ENCODE measurements around the gene HCN2.

Gene HCN2

DNA sequence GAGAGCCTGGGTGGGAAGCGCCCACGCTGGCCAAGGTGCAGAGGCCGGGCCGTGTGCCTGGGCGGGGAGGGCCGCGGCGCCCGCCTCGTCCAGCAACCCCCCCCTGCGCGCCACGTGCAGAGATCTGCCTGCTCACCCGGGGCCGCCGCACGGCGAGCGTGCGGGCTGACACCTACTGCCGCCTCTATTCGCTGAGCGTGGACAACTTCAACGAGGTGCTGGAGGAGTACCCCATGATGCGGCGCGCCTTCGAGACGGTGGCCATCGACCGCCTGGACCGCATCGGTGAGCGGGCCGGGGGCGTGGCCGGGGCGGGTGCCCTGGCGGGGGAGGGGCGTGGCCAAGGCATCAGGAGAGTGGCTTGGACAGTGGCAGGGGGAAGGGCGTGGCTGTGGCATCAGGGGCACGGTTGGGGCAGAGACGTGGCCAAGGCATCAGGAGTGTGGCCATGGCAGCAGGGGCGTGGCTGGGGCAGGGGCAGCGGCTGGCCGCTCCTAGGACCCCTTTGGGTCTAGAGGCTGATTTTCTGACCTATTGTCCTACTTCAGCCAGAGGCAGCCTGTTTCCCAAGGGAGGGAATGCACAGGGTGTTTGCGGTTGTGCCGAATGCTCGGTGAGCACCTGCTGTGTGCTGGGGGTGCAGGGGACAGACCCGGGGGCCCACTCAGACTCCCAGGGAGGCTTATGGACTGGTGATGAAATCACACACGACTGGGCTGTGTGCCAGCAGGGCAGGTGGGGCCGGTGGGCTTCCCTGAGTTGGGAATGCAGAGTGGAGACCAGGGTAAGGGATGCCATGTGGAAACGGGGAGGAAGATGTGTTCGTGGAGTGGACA is 24.3 kb downstream of the HCN2 start:
- peaks cover 0 to 2% of the 10 kb centered on the region in 2 donors for H3K4me1 ChIP-seq (ENCODE audit: control insufficient read depth in 2 of 2, insufficient read depth in 2 of 2, low read length in 2 of 2)
- H3K36me3 ChIP-seq (ENCODE audit: control insufficient read depth in 2 of 2, insufficient read depth in 2 of 2, low read length in 2 of 2), result peaks cover 4 to 8% of the 10 kb centered on the region in 2 donors
- peaks cover 0 to 10% of the 10 kb centered on the region in 2 donors for H3K27me3 ChIP-seq (ENCODE audit: control insufficient read depth in 2 of 2, insufficient read depth in 2 of 2, low read length in 2 of 2)
- no peak overlapping the region for H3K27ac ChIP-seq (ENCODE audit: low read depth in 2 of 2, low read length in 2 of 2)
- H3K9me3 ChIP-seq (ENCODE audit: control insufficient read depth in 2 of 2, low read length in 2 of 2), result no peaks in the 10 kb centered on the region
- no peak overlapping the region for H3K9ac ChIP-seq (ENCODE audit: low read depth in 1 of 2, low read length in 2 of 2)
- no peak overlapping the region for H3K4me3 ChIP-seq (ENCODE audit: low read length in 2 of 2)

DNA sequence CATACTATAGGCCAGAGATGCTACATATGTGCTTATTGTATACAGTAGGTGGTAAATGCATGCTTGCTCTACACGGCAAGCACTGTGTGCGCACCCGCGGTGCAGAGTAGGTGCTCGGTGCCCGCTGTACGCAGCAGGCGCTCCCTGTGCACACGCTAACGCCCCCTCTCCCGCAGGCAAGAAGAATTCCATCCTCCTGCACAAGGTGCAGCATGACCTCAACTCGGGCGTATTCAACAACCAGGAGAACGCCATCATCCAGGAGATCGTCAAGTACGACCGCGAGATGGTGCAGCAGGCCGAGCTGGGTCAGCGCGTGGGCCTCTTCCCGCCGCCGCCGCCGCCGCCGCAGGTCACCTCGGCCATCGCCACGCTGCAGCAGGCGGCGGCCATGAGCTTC is 25.9 kb downstream of the HCN2 start:
- H3K36me3 ChIP-seq (ENCODE audit: control insufficient read depth in 2 of 2, insufficient read depth in 2 of 2, low read length in 2 of 2), result peaks cover 13 to 14% of the 10 kb centered on the region in 2 donors
- no peak overlapping the region for H3K27ac ChIP-seq (ENCODE audit: low read depth in 2 of 2, low read length in 2 of 2)
- H3K27me3 ChIP-seq (ENCODE audit: control insufficient read depth in 2 of 2, insufficient read depth in 2 of 2, low read length in 2 of 2), result peaks cover 0 to 10% of the 10 kb centered on the region in 2 donors

DNA sequence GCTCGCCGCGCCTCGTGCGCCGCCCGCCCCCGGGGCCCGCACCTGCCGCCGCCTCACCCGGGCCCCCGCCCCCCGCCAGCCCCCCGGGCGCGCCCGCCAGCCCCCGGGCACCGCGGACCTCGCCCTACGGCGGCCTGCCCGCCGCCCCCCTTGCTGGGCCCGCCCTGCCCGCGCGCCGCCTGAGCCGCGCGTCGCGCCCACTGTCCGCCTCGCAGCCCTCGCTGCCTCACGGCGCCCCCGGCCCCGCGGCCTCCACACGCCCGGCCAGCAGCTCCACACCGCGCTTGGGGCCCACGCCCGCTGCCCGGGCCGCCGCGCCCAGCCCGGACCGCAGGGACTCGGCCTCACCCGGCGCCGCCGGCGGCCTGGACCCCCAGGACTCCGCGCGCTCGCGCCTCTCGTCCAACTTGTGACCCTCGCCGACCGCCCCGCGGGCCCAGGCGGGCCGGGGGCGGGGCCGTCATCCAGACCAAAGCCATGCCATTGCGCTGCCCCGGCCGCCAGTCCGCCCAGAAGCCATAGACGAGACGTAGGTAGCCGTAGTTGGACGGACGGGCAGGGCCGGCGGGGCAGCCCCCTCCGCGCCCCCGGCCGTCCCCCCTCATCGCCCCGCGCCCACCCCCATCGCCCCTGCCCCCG is 26.5 kb downstream of the HCN2 start:
- no peak overlapping the region for H3K9ac ChIP-seq (ENCODE audit: low read depth in 1 of 2, low read length in 2 of 2)
- H3K4me1 ChIP-seq (ENCODE audit: control insufficient read depth in 2 of 2, insufficient read depth in 2 of 2, low read length in 2 of 2), result no peaks in the 10 kb centered on the region
- no peak overlapping the region for H3K27ac ChIP-seq (ENCODE audit: low read depth in 2 of 2, low read length in 2 of 2)
- peaks cover 13 to 14% of the 10 kb centered on the region in 2 donors for H3K36me3 ChIP-seq (ENCODE audit: control insufficient read depth in 2 of 2, insufficient read depth in 2 of 2, low read length in 2 of 2)
- H3K4me3 ChIP-seq (ENCODE audit: low read length in 2 of 2), result no peak overlapping the region
- no peaks in the 10 kb centered on the region for H3K9me3 ChIP-seq (ENCODE audit: control insufficient read depth in 2 of 2, low read length in 2 of 2)
- peaks cover 0 to 4% of the 10 kb centered on the region in 2 donors for H3K27me3 ChIP-seq (ENCODE audit: control insufficient read depth in 2 of 2, insufficient read depth in 2 of 2, low read length in 2 of 2)

More for the DNA sequence above, 25.9 kb downstream of the HCN2 start:
- peaks cover 0 to 2% of the 10 kb centered on the region in 2 donors for H3K4me1 ChIP-seq (ENCODE audit: control insufficient read depth in 2 of 2, insufficient read depth in 2 of 2, low read length in 2 of 2)
- H3K9me3 ChIP-seq (ENCODE audit: control insufficient read depth in 2 of 2, low read length in 2 of 2), result no peaks in the 10 kb centered on the region
- no peak overlapping the region for H3K4me3 ChIP-seq (ENCODE audit: low read length in 2 of 2)
- no peak overlapping the region for H3K9ac ChIP-seq (ENCODE audit: low read depth in 1 of 2, low read length in 2 of 2)

DNA sequence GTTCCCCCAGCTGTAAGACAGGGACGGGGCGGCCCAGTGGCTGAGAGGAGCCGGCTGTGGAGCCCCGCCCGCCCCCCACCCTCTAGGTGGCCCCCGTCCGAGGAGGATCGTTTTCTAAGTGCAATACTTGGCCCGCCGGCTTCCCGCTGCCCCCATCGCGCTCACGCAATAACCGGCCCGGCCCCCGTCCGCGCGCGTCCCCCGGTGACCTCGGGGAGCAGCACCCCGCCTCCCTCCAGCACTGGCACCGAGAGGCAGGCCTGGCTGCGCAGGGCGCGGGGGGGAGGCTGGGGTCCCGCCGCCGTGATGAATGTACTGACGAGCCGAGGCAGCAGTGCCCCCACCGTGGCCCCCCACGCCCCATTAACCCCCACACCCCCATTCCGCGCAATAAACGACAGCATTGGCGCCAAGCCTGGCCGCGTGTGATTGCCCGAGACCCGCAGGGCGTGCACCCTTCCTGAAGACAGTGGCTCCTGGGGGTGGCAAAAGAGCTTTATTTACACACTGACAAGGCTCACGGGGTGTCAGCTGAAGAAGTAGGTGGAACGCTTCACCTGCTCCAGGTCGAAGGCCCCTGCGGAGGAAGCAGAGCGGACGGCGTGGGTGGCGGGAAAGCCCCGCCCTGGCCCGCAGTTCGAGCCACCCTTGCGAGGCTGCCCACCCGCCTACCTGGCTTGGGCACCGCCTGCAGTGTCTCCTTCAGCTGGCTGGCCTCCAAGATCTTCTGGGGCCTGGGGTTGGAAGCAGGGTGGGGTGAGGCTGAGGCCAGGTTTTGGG is 27.3 kb downstream of the HCN2 start:
- Histone ChIP-seq H3K4me1 (ENCODE audit: control insufficient read depth in 2 of 2, insufficient read depth in 2 of 2, low read length in 2 of 2) (no peaks in the 10 kb centered on the region), H3K9ac (ENCODE audit: low read depth in 1 of 2, low read length in 2 of 2) (no peak overlapping the region), H3K27me3 (ENCODE audit: control insufficient read depth in 2 of 2, insufficient read depth in 2 of 2, low read length in 2 of 2) (no peaks in the 10 kb centered on the region), H3K4me3 (ENCODE audit: low read length in 2 of 2) (no peak overlapping the region), H3K36me3 (ENCODE audit: control insufficient read depth in 2 of 2, insufficient read depth in 2 of 2, low read length in 2 of 2) (peaks cover 17 to 18% of the 10 kb centered on the region in 2 donors), H3K27ac (ENCODE audit: low read depth in 2 of 2, low read length in 2 of 2) (no peak overlapping the region), H3K9me3 (ENCODE audit: control insufficient read depth in 2 of 2, low read length in 2 of 2) (no peaks in the 10 kb centered on the region)

DNA sequence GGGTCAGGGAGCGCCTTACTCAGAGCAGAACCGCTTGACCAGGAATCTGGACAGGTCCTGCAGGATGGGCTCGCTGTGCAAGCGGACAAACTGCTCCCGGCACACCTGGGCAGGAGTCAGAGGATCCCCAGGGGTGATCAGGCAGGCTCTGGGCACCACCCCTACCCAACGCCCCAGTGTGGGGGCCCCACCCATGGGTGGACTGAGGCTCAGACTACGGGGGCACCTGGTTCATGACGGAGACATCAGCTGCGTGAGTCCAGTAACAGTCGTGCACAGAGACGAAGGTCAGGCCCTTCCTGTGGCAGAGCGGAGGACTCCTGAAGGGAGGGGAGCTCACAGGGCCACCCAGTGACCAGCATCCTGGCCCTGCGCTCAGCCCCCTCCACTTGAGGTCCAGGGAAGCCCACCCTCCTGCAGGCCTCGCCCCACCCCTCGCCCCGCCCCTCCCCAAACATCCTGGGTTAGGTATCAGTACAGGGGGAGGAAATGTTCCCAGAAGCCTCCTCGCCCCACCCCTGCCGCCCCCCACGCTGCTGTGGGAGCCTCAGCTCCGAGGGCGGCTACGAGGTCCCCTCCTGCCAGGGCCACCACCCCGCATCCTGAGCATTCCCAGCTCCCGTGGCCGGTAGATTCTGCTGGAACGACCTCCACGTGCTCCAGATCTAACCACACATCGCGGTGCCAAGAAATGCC is 28.0 kb downstream of the HCN2 start:
- Histone ChIP-seq H3K4me1 (ENCODE audit: control insufficient read depth in 2 of 2, insufficient read depth in 2 of 2, low read length in 2 of 2) (no peaks in the 10 kb centered on the region), H3K36me3 (ENCODE audit: control insufficient read depth in 2 of 2, insufficient read depth in 2 of 2, low read length in 2 of 2) (peaks cover 18% of the 10 kb centered on the region in 2 donors), H3K9me3 (ENCODE audit: control insufficient read depth in 2 of 2, low read length in 2 of 2) (no peaks in the 10 kb centered on the region), H3K9ac (ENCODE audit: low read depth in 1 of 2, low read length in 2 of 2) (no peak overlapping the region), H3K4me3 (ENCODE audit: low read length in 2 of 2) (no peak overlapping the region), H3K27me3 (ENCODE audit: control insufficient read depth in 2 of 2, insufficient read depth in 2 of 2, low read length in 2 of 2) (no peaks in the 10 kb centered on the region), H3K27ac (ENCODE audit: low read depth in 2 of 2, low read length in 2 of 2) (no peak overlapping the region)

DNA sequence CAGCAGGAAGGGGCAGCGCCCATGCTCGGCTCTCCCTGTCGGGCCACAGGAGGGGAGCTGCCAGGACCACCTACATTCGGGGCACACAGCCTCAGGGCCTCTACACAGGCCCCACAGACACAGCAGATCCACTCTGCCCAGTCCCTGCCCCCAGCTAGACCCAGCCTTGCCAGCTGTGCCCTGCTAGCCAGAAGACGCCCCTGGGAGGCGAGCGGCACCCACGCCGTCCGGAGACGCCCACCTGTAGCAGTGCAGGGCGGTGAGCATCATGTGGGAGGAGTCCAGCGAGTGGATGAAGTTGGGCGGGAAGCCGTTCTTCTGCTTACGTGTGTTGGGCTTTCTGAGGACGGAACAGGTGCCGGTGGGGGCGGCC is 28.6 kb downstream of the HCN2 start:
- Histone ChIP-seq H3K36me3 (ENCODE audit: control insufficient read depth in 2 of 2, insufficient read depth in 2 of 2, low read length in 2 of 2) (peaks cover 18% of the 10 kb centered on the region in 2 donors), H3K9ac (ENCODE audit: low read depth in 1 of 2, low read length in 2 of 2) (no peak overlapping the region), H3K27ac (ENCODE audit: low read depth in 2 of 2, low read length in 2 of 2) (no peak overlapping the region), H3K9me3 (ENCODE audit: control insufficient read depth in 2 of 2, low read length in 2 of 2) (no peaks in the 10 kb centered on the region), H3K4me3 (ENCODE audit: low read length in 2 of 2) (no peak overlapping the region), H3K27me3 (ENCODE audit: control insufficient read depth in 2 of 2, insufficient read depth in 2 of 2, low read length in 2 of 2) (no peaks in the 10 kb centered on the region), H3K4me1 (ENCODE audit: control insufficient read depth in 2 of 2, insufficient read depth in 2 of 2, low read length in 2 of 2) (no peaks in the 10 kb centered on the region)

DNA sequence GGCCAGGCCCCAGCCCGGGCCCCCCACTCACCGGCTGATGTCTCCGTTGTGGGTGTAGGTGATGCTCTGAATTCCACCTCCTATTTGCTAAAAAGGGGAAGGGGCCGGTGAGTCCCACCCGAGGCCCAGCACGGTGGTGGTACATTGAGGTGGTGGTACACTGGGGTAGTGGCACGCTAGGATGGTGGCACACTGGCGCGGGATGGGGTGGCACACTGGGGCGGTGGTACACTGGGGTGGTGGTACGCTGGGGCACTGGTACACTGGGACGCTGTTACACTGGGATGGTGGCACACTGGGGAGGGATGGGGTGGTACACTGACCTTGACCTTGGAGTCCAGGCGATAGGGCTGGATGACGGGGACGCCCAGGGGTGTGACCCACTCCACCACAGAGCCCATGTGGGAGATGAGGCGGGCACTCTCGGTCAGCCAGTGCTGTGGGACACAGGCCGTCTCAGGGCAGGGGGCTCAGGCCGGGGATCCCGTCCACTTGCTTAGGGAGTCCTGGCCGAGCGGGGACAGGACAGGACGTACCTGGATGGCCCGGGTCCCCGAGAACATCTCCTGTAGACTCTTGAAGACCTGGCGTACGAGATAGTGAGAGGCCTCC is 29.1 kb downstream of the HCN2 start:
- H3K27ac ChIP-seq (ENCODE audit: low read depth in 2 of 2, low read length in 2 of 2), result no peak overlapping the region
- H3K9me3 ChIP-seq (ENCODE audit: control insufficient read depth in 2 of 2, low read length in 2 of 2), result no peaks in the 10 kb centered on the region
- H3K36me3 ChIP-seq (ENCODE audit: control insufficient read depth in 2 of 2, insufficient read depth in 2 of 2, low read length in 2 of 2), result peaks cover 18% of the 10 kb centered on the region in 2 donors
- H3K4me3 ChIP-seq (ENCODE audit: low read length in 2 of 2), result no peak overlapping the region
- H3K9ac ChIP-seq (ENCODE audit: low read depth in 1 of 2, low read length in 2 of 2), result no peak overlapping the region
- H3K4me1 ChIP-seq (ENCODE audit: control insufficient read depth in 2 of 2, insufficient read depth in 2 of 2, low read length in 2 of 2), result no peaks in the 10 kb centered on the region
- H3K27me3 ChIP-seq (ENCODE audit: control insufficient read depth in 2 of 2, insufficient read depth in 2 of 2, low read length in 2 of 2), result no peaks in the 10 kb centered on the region

DNA sequence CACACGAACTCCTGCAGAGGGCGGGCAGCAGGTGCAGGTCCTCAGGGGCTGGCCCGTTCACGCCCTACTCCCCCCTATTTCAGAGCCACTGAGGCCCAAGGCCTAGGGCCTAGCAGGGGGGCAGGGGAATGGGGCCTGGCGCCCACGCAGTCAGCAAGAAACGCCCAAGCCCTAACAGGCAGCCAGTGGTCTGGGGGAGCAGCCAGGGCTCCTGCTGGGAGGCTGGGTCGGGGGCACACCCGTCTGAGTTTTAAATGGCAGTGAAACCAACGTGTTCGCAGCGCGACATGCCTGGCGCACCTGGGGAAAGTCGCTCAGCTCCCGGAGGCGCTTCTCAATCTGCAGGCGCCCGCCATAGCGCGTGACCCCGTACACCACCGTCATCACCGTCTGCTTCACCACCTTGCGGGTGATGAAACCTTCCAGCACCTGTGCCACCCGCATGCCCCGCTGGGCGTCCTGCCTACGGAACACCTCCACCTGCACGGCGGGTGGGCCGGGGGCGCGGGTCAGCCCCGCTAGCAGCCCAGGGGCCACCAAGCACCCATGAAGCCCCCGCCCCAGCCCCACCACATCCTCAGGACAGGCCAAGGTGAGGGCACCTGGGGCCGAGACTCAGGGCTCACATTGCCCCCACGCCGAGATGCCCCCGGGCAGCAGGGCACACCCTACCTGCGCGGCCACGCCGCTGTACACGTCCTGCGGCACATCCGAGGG is 29.8 kb downstream of the HCN2 start:
- Histone ChIP-seq H3K27ac (ENCODE audit: low read depth in 2 of 2, low read length in 2 of 2) (no peak overlapping the region), H3K36me3 (ENCODE audit: control insufficient read depth in 2 of 2, insufficient read depth in 2 of 2, low read length in 2 of 2) (peaks cover 18% of the 10 kb centered on the region in 2 donors), H3K27me3 (ENCODE audit: control insufficient read depth in 2 of 2, insufficient read depth in 2 of 2, low read length in 2 of 2) (no peaks in the 10 kb centered on the region), H3K9ac (ENCODE audit: low read depth in 1 of 2, low read length in 2 of 2) (no peak overlapping the region), H3K4me1 (ENCODE audit: control insufficient read depth in 2 of 2, insufficient read depth in 2 of 2, low read length in 2 of 2) (no peaks in the 10 kb centered on the region), H3K4me3 (ENCODE audit: low read length in 2 of 2) (no peak overlapping the region), H3K9me3 (ENCODE audit: control insufficient read depth in 2 of 2, low read length in 2 of 2) (no peaks in the 10 kb centered on the region)

DNA sequence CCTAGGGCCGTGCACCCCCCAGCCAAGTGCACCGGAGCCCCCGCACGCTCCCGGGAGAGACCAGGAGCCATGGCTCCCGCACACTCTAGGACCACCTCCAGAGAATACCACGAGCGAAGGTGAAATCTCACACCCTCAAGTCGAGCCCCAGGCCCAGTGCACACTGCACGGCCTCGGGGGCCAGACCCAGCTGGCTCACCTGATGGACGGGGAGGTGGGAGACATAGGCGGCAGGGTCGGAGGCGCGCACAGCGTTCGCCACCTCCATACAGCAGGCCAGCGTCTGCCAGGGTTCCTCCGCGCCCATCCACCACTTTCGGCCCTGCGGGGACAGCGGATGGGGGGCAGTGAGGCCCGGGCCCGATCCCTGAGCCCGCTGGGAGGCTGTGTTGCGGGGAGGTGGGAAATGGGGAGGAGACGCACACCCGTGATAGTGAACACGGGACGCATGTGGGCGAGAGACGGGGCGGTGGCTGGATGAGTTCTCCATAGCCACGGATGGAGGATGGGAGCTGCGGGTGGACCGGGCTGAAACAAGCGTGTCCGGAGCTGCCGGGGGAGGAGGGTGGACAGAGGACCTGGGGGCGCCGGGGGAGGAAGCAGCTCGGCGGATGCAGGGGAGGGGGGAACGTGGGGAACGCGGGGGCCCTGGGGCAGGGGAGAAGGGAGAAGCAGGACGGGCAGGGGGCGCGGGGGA is 30.6 kb downstream of the HCN2 start:
- Histone ChIP-seq H3K36me3 (ENCODE audit: control insufficient read depth in 2 of 2, insufficient read depth in 2 of 2, low read length in 2 of 2) (peaks cover 22 to 26% of the 10 kb centered on the region in 2 donors), H3K9ac (ENCODE audit: low read depth in 1 of 2, low read length in 2 of 2) (no peak overlapping the region), H3K4me1 (ENCODE audit: control insufficient read depth in 2 of 2, insufficient read depth in 2 of 2, low read length in 2 of 2) (no peaks in the 10 kb centered on the region), H3K4me3 (ENCODE audit: low read length in 2 of 2) (no peak overlapping the region), H3K9me3 (ENCODE audit: control insufficient read depth in 2 of 2, low read length in 2 of 2) (no peaks in the 10 kb centered on the region), H3K27me3 (ENCODE audit: control insufficient read depth in 2 of 2, insufficient read depth in 2 of 2, low read length in 2 of 2) (no peaks in the 10 kb centered on the region), H3K27ac (ENCODE audit: low read depth in 2 of 2, low read length in 2 of 2) (no peak overlapping the region)
